SK-N-SH treated with all-trans-retinoic acid at 6 μM for 48 hours (cell line): Measurements from ENCODE around the gene FILIP1.
A peak's percentile ranks its signal among the peaks of the same experiment; 100 is the strongest.

Experiments
- ATAC-seq: fragments of 200-7000 bp; cut with Tn5 transposase; 3 replicates; pipeline ENCODE4 v1.9.1; 2020; ENCODE audit warnings: mild to moderate bottlenecking, moderate library complexity
- ARNTL ChIP-seq: fragments of 450-650 bp; formaldehyde crosslinking; IDR thresholded peaks from 2 replicates; pipeline ENCODE4 v1.5.0; 2020; ENCODE audit warnings: low read depth, mild to moderate bottlenecking, moderate library complexity, borderline replicate concordance
- BACH2 ChIP-seq: fragments of 250-450 bp; sonication (Bioruptor Pico); IDR thresholded peaks from 2 replicates; pipeline ENCODE4 v1.9.0; 2021; ENCODE audit warnings: mild to moderate bottlenecking, borderline replicate concordance
- CREB5 ChIP-seq: fragments of 250-450 bp; sonication (Bioruptor Pico); IDR thresholded peaks from 2 replicates; pipeline ENCODE4 v1.5.1; 2020; ENCODE audit warnings: low read depth, mild to moderate bottlenecking, moderate library complexity
- CSDC2 ChIP-seq: fragments of 250-450 bp; sonication (Bioruptor Pico); IDR thresholded peaks from 2 replicates; pipeline ENCODE4 v1.5.0; 2020; ENCODE audit warnings: mild to moderate bottlenecking, moderate library complexity
- CSRNP3 ChIP-seq: fragments of 250-450 bp; sonication (Bioruptor Pico); IDR thresholded peaks from 2 replicates; pipeline ENCODE4 v1.5.1; 2021; ENCODE audit warnings: mild to moderate bottlenecking, moderate library complexity
- ESRRG ChIP-seq: fragments of 250-450 bp; sonication (Bioruptor Pico); IDR thresholded peaks from 2 replicates; pipeline ENCODE4 v1.6.1; 2021; ENCODE audit warnings: mild to moderate bottlenecking
- GLIS3 ChIP-seq: fragments of 250-450 bp; sonication (Bioruptor Pico); IDR thresholded peaks from 2 replicates; pipeline ENCODE4 v1.5.0; 2020; ENCODE audit warnings: mild to moderate bottlenecking, moderate library complexity
- ISL1 ChIP-seq: fragments of 250-450 bp; sonication (Bioruptor Pico); IDR thresholded peaks from 2 replicates; pipeline ENCODE4 v2.1.2; 2022; ENCODE audit warnings: mild to moderate bottlenecking, moderate library complexity
- PATZ1 ChIP-seq: fragments of 250-450 bp; sonication (Bioruptor Pico); IDR thresholded peaks from 2 replicates; pipeline ENCODE4 v1.8.0; 2020; ENCODE audit warnings: mild to moderate bottlenecking, moderate library complexity, borderline replicate concordance
- POU6F1 ChIP-seq: fragments of 250-450 bp; sonication (Bioruptor Pico); IDR thresholded peaks from 2 replicates; pipeline ENCODE4 v1.8.0; 2021; ENCODE audit warnings: low read depth, mild to moderate bottlenecking, moderate library complexity, borderline replicate concordance
- PPARA ChIP-seq: fragments of 250-450 bp; sonication (Bioruptor Pico); IDR thresholded peaks from 2 replicates; pipeline ENCODE4 v1.5.0; 2020; ENCODE audit warnings: mild to moderate bottlenecking, borderline replicate concordance
- SNAI2 ChIP-seq: fragments of 250-450 bp; sonication (Bioruptor Pico); IDR thresholded peaks from 2 replicates; pipeline ENCODE4 v1.5.0; 2020; ENCODE audit warnings: mild to moderate bottlenecking, moderate library complexity
- TCF4 ChIP-seq: fragments of 250-450 bp; sonication (Bioruptor Pico); IDR thresholded peaks from 2 replicates; pipeline ENCODE4 v1.8.0; 2021; ENCODE audit warnings: mild to moderate bottlenecking, moderate library complexity, borderline replicate concordance
- TOX ChIP-seq: fragments of 250-450 bp; sonication (Bioruptor Pico); IDR thresholded peaks from 2 replicates; pipeline ENCODE4 v1.8.0; 2021; ENCODE audit warnings: mild to moderate bottlenecking, moderate library complexity, borderline replicate concordance
- TSHZ2 ChIP-seq: fragments of 250-450 bp; sonication (Bioruptor Pico); IDR thresholded peaks from 2 replicates; pipeline ENCODE4 v1.5.0; 2020; ENCODE audit warnings: mild to moderate bottlenecking, moderate library complexity
- ZC3H10 ChIP-seq: fragments of 250-450 bp; sonication (Bioruptor Pico); IDR thresholded peaks from 2 replicates; pipeline ENCODE4 v1.5.1; 2021; ENCODE audit warnings: mild to moderate bottlenecking, moderate library complexity
- ZFP3 ChIP-seq: fragments of 250-450 bp; sonication (Bioruptor Pico); IDR thresholded peaks from 2 replicates; pipeline ENCODE4 v1.5.0; 2020; ENCODE audit warnings: mild to moderate bottlenecking, moderate library complexity
- ZFP30 ChIP-seq: fragments of 450-650 bp; formaldehyde crosslinking; IDR thresholded peaks from 2 replicates; pipeline ENCODE4 v1.5.0; 2022; ENCODE audit warnings: mild to moderate bottlenecking, moderate library complexity
- ZNF565 ChIP-seq: fragments of 450-650 bp; formaldehyde crosslinking; conservative IDR thresholded peaks from 2 replicates; pipeline ENCODE4 v1.5.0; 2020; ENCODE audit warnings: low read depth, mild to moderate bottlenecking, moderate library complexity
- ZNF8 ChIP-seq: fragments of 450-650 bp; formaldehyde crosslinking; IDR thresholded peaks from 2 replicates; pipeline ENCODE4 v1.5.0; 2020; ENCODE audit warnings: mild to moderate bottlenecking, moderate library complexity

The FILIP1 gene

GRCh38 chr6:75337835-75338580 is 155.6 kb downstream of the FILIP1 start:
- no peak for TF ChIP-seq ZC3H10 (CRISPR knock-in tag)
- no peak for TF ChIP-seq GLIS3
- TF ChIP-seq POU6F1 (CRISPR knock-in tag) = no peak
- TF ChIP-seq ZNF8 (CRISPR knock-in tag) = no peak
- TF ChIP-seq, all 23 proteins: peak for 0
- ATAC-seq = no peak

GRCh38 chr6:75334266-75335040 is 159.1 kb downstream of the FILIP1 start:
- TF ChIP-seq TSHZ2 (CRISPR knock-in tag) = no peak
- 0 out of 2 replicates have a peak, but pooled peaks have one; percentile 32 for TF ChIP-seq PATZ1
- peak; percentile 66; the same call in 1 of the 2 replicates for TF ChIP-seq CREB5 (CRISPR knock-in tag)
- TF ChIP-seq ESRRG (CRISPR knock-in tag) = no peak
- ATAC-seq = peak; percentile 79

- no peak for TF ChIP-seq ZFP30 (CRISPR knock-in tag)
- ATAC-seq = no peak
Observed at GRCh38 chr6:75333676-75334200, 159.9 kb downstream of the FILIP1 start.

- peak; percentile 81 for ATAC-seq
- TF ChIP-seq ZC3H10 (CRISPR knock-in tag) (no peak), ZFP3 (CRISPR knock-in tag) (no peak), POU6F1 (CRISPR knock-in tag) (no peak), SNAI2 (CRISPR knock-in tag) (no peak), GLIS3 (no peak), CSDC2 (CRISPR knock-in tag) (0 out of 2 replicates have a peak, but pooled peaks have one; percentile 17)
Observed at GRCh38 chr6:75331151-75331550, 162.4 kb downstream of the FILIP1 start.

GRCh38 chr6:75329703-75330102 is 163.9 kb downstream of the FILIP1 start:
- ATAC-seq = no peak
- TF ChIP-seq ZNF565 (CRISPR knock-in tag) (no peak), BACH2 (CRISPR knock-in tag) (no peak), PPARA (no peak), ZFP30 (CRISPR knock-in tag) (no peak), GLIS3 (no peak), ZC3H10 (CRISPR knock-in tag) (no peak), ARNTL (CRISPR knock-in tag) (no peak), TOX (no peak), ISL1 (CRISPR knock-in tag) (no peak), CSRNP3 (CRISPR knock-in tag) (no peak), TCF4 (CRISPR knock-in tag) (no peak)
- TF ChIP-seq, all 23 proteins: peak for 0
